Measurements from ENCODE around the gene PRKAR1B. TPM values are rescaled to one million over a fixed set of nuclear protein-coding genes. Genes with fewer than 3 reads are reported as not detected.

The PRKAR1B gene
- total RNA-seq, 1 experiment from 2014 or later: 43.3 TPM

- H2AK5ac ChIP-seq (ENCODE audit: insufficient read length, low read length): no peak overlapping the region
- H3K23me2 ChIP-seq (ENCODE audit: insufficient read length, low read depth, low read length, poor library complexity, severe bottlenecking): no peaks in the 10 kb centered on the region
- H3K23ac ChIP-seq (ENCODE audit: insufficient read length, low read depth, low read length): no peak overlapping the region
- Mint-ChIP-seq H3K4me1 (peaks cover 5 to 8% of the 10 kb centered on the region in 2 experiments), H3K4me3 (no peak overlapping the region), H3K9me3 (no peaks in the 10 kb centered on the region), H3K27ac (no peak overlapping the region), H3K36me3 (ENCODE audit: insufficient read depth in 1 of 3, low read depth in 3 of 3) (peaks cover 0 to 4% (median 0%) of the 10 kb centered on the region in 3 experiments; a peak in 2 of 7 replicates), H3K27me3 (ENCODE audit: low read depth) (peaks cover 5% of the 10 kb centered on the region)
- H3K27ac ChIP-seq (ENCODE audit: insufficient read length, low read depth, low read length): no peak overlapping the region
- no CpG with 5 or more reads among the region's 16 CpGs for WGBS (ENCODE audit: extremely low coverage, insufficient read length, low lambda C conversion rate)
- H3K4ac ChIP-seq (ENCODE audit: low read depth, low read length): no peak overlapping the region
- H3K4me1 ChIP-seq (ENCODE audit: insufficient read depth, low read length): no peaks in the 10 kb centered on the region
- H3K4me2 ChIP-seq (ENCODE audit: insufficient read depth, insufficient read length, low read length): no peak overlapping the region
- no peaks in the 10 kb centered on the region for H3K27me3 ChIP-seq (ENCODE audit: insufficient read depth, low read length)
- no peak overlapping the region for H3K18ac ChIP-seq (ENCODE audit: insufficient read length, low read depth, low read length)
- no peak for DNase-seq
- no peak overlapping the region for H2BK20ac ChIP-seq (ENCODE audit: low read depth, low read length, poor library complexity, severe bottlenecking)
- H3K79me2 ChIP-seq (ENCODE audit: insufficient read depth, low read length): no peaks in the 10 kb centered on the region
- no peak overlapping the region for H2AFZ ChIP-seq (ENCODE audit: low read length)
- no peak overlapping the region for H2BK5ac ChIP-seq (ENCODE audit: insufficient read length, low read length)
- no peak overlapping the region for H3K9ac ChIP-seq (ENCODE audit: extremely low read depth, insufficient read length, low read length)
- H3K9me3 ChIP-seq (ENCODE audit: control insufficient read depth, low read depth, low read length): no peaks in the 10 kb centered on the region
- no peak overlapping the region for H3K14ac ChIP-seq (ENCODE audit: insufficient read depth, low read length)
- no peak overlapping the region for H2BK15ac ChIP-seq (ENCODE audit: low read depth, low read length)
- no peak overlapping the region for H4K8ac ChIP-seq (replicated peaks; ENCODE audit: insufficient read length, low read depth, low read length)
- no peak for TF ChIP-seq CTCF (conservative IDR thresholded peaks at IDR 0.05)
- H3T11ph ChIP-seq (ENCODE audit: low read length): no peak overlapping the region
- H3K79me1 ChIP-seq (ENCODE audit: insufficient read depth, low read depth, low read length, poor library complexity, severe bottlenecking): no peaks in the 10 kb centered on the region
- no peak overlapping the region for H2BK12ac ChIP-seq (ENCODE audit: insufficient read length, low read depth, low read length)
- no peaks in the 10 kb centered on the region for H4K20me1 ChIP-seq (ENCODE audit: control insufficient read depth, insufficient read depth, insufficient read length)
- no peak overlapping the region for H3K56ac ChIP-seq (ENCODE audit: insufficient read length, low read depth, low read length)
- no peak overlapping the region for H4K5ac ChIP-seq (ENCODE audit: insufficient read length, low read depth, low read length)
- H4K91ac ChIP-seq (ENCODE audit: insufficient read length, low read depth, low read length): no peak overlapping the region
- no peak overlapping the region for H2BK120ac ChIP-seq (ENCODE audit: low read depth, low read length, poor library complexity, severe bottlenecking)
These were observed 181.6 kb downstream of the PRKAR1B start for GRCh38 chr7:545470-545869.
